HG03565 (cell line): ENCODE results near the gene SLC8A1.

Experiments used
- ATAC-seq: cut with Tn5 transposase; IDR thresholded peaks from one replicate; pipeline ENCODE4 v1.9.1; 2021; ENCODE audit warnings: mild to moderate bottlenecking, moderate library complexity; ENCODE audit not compliant: unreplicated experiment

The SLC8A1 gene

DNA sequence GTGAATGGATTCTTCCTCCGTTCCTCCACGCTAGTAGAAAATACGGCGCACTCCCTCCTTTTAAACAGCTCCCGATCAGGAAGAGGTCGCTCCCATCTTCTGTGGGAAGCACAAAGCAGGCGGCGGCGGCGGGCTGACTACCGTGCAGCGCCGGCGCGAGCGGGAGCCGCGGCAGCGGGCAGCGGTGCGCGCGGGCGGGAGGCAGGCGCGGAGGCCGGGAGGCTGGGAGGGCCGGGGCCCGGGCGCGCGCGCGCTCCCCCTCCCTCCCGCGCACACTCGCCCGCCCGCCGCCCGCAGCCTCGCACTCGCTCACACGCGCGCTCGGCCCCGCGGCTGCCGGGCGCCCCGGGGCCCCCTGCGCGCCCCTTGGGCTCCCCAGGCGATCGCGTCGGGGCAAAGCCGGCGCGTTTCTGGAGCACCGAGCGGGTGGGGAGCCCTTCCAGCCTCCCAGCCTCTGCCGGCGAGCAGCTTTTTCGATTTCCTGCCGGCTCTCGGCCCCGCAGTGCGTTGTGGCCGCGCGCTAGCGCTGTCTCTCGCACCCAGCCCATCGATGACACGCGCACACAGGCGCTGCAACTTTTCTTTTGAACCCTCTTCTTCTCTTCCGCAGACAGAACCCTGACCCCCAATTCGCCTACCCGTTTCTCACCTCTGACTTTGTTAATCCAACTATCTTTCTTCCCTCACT, at the start of gene SLC8A1:
SLC8A1 (minus strand) TSS at position 173 of the 688 bp plus-strand sequence.
- ATAC-seq = no peak

DNA sequence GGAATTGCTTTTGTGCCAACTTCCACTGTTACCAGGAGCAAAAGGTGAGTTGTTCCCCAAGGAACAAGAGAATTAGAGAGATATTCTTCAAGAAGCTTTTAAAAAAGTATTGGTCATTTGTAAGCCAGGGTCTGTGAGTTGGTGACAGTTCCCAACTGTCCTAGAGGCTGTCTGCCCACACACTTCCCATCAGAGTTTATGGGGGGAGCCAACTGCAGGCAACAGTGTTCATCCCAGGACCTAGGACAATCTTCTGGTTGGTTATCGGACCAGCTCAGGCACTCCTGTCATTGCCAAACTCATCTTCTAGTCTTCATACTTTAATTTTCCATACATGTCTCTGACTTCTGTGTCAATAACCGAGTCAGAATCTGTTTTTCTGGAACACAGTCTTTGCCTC, 47.5 kb upstream of the SLC8A1 start:
- ATAC-seq = no peak

DNA sequence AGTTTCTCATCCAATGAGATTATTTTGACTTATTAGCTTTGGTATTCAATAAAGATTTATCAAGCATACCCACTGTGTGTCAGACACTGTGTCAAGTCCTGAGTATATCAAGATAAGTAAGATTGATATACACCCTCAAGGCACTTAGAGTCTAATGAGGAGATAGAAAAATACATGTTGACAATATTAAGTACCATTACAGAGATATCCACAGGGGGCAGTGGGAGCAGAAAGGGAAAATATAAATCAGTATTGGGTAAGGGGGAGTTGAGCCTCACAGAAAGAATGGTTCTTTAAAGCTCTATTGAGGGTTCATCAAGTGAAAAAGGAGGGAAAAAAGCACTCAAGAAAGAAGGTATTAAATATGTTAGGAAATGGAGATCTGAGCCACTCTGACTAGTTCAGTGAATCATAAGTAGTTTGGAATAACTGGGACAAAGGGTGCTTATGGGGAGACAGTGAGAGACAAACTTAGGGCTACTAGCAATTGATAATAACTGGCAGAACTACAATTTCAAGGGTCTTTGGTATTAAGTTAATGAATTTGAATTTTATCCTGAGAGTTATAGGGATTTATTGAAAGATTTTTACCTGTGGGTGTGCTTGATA, 45.5 kb upstream of the SLC8A1 start:
- ATAC-seq = no peak

DNA sequence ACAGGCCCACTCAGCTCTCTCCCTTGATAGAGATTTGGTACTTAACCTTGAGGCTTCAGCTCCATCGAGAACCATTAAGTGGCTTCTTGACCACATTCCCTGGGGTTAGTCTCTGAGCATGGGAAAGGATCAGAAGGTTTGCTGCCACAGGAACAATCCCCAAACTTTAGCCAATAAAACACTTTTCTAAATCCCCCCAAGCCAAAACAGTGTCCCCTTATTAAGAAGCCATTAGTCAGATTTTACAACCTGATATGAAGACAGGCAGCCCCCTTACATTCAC, 37.7 kb upstream of the SLC8A1 start:
- ATAC-seq = no peak

DNA sequence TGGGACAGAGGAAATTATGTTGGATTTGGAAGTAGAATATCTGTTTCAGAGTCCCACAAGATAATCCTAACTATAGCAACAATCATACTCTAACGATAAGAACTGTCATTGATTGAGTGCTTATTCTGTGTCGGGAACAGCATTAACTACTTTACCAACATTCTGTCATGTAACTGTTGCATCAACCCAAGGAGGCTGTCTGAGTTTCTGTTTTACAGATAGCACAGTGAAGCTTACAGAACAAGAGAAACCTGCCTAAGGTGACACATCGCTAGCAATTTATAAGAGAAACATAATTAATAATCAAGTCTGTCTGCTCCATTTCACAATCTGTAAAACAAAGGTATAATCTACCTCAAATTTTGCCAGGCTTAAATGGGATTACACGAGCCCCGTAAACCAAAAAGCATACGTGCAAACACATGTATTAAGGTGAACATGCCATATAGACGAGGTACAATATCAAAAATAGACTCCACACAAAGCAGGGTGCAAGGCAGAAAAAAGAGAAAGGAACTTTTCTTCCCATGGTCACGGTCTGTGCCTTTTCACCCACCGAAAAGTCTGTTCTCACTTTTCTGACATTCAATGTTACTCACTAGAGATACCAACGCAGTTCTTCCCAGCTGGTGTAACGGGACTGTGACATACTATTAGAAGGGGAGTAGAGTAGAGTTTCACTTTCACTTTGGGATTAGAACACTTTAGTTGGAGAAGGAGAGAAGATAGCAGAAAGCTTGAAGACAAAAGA, 37.2 kb upstream of the SLC8A1 start:
- no peak for ATAC-seq

DNA sequence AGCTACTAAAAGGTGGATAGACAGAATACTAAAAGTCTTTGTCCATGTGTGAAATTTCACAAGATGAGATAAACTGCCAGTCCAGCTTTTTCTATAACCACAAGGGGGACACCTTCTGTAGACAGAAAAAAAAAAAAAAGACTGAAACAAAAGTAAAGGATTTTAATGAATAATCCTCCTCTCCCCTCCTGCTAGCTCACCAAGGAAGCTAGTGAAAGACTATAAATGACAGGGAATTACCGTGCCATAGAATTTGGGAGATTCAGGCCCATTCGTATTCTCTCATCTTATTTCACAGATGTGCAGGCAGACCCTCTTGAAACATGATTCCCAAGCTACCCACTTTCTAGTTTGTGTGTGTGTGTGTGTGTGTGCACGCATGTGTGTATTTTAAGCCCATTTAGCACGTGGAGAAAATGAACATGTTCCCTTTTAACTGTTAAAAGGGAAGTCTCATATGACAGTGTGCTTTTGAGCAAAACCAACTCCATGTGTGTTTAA, 36.3 kb upstream of the SLC8A1 start:
- ATAC-seq = no peak

DNA sequence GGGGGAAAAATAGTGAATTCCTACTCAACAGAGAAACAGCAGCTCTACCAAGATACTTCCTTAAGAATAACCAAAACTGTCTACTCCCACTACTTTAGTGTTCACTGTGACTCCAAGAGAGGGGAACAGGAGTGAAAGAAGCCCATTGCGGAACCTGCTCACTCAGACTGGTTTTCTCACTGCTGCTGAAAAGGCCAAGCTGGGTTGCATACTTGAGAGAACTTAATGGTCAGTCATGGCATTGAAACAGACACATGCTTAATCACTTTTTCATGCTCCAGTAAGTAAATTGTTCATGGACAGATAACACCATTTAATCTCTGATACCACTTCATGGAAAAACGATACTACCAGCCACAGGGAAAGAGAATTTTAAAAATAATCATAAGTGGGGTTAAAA, 35.7 kb upstream of the SLC8A1 start:
- ATAC-seq = no peak

DNA sequence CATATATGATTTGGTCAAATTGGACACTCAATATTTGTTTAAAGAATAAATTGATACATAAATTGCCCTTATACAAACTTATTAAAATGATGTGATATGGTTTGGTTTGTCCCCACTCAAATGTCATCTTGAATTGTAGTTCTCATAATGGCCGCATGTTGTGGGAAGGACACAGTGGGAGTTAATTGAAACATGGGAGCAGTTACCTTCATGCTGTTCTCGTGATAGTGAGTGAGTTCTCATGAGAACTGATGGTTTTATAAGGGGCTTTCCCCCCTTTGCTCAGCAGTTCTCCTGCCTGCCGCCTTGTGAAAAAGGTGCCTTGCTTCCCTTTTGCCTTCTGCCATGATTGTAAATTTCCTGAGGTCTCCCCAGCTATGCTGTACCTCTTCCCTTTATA, 34.0 kb upstream of the SLC8A1 start:
- ATAC-seq = no peak

DNA sequence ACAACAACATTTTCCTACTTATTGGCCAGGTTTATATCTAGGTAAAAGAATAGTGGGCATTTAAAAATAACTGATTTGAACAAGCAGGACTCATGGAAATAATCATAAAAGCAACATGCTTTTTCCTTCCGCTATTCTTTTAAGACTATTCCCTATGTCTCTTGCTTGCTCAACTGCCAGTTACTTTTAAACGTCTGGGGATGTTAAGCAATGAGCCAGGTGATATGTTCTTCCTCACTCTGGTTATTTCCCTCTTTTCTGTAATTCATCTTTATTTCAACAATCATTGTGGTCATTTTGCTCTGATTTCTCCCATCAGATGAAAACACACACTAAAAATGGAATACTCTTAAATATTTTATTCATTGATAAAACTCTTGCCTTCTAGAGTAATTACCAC, 33.4 kb upstream of the SLC8A1 start:
- no peak for ATAC-seq

DNA sequence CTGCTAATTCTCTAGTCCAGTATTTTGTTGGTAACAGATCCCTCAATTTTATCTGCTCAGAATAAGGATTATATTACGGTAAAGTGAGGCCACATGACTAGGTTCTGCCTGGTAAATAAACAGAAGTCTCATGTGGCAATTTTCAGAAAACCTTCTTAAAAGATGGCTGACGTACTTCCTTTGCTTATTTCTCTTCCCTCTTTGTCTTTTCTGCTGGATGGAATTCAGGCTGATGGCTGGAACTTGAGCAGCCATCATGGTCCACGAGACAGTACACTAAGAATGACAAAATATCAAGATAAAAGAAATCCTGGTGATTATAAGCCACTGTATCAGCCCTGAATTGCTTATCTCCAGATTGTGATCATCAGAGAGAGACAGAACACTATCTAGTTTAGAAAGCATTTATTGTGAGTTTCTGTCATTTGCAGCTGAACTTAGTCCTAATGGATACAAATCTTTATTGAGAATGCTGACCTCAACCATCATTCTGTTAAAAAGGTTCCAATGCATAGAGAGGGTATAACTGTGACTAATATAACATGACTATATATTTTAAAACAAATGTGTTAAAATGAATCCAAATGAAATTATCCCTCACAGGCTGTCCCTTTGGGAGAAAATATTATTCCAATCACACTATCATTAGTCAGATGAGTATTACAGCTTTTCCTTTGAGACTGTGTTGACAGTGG, 31.8 kb upstream of the SLC8A1 start:
- no peak for ATAC-seq

DNA sequence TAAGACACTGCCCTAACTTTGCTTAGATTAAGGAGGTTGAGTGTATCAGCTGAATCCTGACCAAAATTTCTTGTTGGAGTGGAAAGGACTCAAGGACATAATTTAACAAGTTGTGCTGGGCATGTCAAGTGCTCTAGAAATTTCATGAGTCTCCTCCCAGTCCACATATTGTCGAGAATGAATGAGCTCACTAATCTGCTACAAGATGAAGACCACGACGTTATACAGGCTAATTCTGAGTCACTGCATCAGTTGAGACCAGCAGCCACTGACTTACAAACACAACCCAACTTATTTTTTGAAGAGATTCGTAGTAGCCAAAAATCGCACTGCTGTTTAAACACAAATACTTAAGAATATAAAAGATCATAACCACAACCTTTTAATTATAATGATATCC, 28.7 kb upstream of the SLC8A1 start:
- no peak for ATAC-seq

DNA sequence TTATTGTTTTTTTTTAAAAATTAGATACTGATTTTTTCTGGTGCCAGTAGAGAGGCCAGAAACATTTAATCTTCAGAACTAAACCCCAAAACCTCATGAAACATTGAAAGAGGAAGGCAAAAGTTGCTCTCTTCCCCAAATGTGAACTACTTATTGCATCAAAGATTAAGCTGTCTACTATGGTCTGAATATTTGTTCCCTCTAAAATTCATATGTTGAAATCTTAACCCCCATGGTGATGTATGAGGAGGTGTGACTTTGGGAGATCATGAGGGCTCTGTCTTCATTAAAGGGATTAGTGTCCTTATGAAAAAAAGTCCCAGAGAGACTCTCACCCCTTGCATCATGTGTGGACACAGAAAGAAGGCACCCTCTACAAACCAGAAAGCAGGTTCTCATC, 28.2 kb upstream of the SLC8A1 start:
- no peak for ATAC-seq

DNA sequence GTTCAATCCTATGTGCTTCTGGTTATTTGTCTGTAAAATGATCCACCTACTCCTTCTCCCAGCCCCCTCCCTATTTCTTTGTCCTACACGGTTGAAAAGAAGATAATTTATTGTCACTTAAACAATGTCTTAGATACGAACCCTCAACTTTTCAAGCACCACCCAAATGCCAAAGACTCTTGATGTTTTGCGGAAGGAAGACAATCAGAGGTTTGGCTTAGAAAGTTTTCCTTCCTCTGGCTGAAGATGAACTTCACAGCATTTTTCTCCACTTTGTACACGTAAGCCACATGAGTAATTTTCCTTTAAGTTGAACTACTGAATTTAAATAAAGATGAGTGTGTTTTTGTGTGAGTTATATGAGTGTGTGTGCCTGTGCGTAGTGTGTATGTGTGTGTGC, 25.5 kb upstream of the SLC8A1 start:
- ATAC-seq = no peak

DNA sequence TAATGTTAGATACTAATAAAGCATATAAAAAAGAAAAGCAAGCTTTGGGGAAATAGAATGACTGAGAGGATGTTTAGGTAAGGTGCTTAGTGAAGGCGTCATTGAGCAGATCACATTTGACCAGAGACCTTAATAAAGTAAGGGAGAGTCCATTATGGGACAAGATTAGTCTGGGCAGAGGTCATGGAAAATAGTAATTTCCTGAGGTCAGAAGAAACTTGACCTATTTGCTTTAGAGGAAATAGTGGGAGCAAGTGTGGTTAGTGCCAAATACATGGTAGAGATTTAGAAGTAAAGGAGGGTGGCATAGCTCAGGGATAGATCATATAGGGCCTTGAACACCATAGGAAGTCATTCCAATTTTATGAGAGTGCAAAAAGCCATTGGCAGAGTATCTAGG, 24.5 kb upstream of the SLC8A1 start:
- ATAC-seq = no peak

DNA sequence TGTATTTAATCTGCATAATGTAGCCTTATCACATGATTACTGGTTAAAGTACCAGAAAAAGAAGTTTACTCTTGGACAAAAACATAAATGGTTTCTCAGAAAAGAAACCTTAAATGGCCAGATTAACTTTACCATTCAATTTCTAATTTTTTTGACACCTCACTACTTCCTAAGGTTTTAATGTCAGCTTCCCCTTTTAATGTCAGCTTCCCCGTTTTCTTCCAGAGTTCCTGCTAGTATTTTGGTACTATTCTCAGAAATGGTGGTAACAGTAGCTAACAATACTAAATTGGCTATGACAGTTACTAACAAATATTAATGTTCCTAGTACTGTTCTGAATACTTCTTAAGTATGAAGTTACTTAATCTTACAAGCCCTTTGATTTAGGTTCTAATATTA, 22.4 kb upstream of the SLC8A1 start:
- no peak for ATAC-seq

DNA sequence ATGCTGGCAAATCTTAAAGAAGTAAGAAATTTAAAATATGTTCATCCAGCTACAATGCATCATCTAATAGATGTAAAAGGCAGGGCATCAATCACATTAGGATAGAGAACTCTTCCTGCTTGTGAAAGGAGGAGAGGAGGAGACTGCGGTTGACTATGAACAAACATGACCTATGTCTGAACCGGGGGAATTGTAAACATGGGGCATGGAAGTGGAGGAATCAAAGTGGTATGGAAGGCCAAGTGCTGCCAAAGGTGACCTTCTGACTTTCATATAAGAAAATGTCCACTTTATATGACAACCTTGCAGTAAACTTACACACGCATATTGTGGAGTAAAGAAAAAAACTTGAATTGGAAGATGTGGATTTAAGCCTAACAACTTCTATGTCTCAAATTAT, 20.0 kb upstream of the SLC8A1 start:
- no peak for ATAC-seq

DNA sequence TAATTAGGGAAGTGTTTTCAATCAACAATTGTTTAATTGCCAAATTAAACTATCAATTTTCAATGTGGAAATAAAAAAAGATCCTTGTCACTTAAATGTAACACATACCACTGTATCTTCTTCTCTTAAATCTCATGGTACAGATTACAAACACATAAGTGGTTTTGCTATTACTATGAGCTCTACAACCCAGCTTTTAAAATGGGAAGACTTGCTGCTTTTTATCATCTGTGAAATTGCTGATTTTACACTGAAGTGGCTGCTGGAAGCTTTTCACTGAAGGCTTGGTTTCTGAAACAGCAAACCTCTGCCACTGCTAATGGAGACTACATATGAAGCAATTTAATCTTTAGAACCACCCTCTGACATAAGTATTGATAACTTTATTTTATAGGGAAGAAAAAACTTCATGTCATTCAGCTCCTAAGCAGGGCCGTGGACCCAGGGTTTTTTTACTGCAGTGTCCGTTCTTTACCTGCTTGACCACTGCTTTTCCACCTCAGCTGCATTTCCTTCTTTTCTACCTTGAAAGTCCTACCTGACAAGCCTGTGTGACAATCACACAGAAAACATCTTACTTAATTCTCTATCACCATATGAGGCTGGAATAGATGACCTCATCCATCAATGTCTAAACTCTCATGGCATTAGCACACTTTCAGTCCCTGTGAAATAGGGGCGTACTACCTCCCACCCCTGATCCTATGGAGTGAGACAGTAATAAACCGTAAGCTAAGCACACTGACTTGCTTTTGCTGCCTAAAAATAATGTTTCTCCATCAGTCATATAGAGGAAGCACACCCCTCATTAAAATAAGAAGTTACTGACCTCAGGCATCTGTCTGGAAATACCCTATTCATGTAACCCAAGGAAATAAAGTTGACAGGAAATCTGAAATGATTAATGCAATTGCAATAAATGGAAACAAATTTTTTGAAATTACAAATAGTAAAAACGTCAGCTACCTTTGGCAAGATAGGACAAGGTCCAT, 19.2 kb upstream of the SLC8A1 start:
- ATAC-seq = no peak

DNA sequence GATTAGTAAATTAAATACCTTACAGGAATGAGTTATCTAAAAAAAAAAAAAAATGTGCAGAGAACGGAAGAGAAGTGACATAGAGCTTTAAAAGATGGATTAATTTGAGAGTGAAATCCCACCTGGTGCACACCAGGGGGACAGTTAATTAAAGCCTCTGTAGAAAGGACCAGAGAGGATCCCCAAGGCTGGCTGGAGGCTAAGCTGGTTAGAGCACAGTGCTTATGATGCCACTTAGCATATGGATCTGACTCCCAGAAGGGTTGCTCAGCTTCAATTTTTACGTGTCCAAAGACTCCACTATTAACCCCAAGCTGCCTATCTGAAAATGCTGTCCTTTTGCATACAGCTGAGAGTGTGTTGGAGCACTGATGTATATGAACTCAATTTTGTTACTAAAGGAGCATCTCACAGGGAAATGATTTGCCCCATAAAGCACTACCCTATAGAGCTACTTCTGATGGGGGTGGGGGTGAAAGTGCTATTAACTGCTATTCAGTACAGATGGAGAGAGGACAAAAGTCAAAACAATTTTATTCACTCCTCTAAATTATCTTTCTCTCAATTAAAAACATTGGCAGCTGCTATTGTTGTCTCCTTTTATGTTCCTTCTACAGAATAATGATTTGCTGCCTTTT, 15.2 kb upstream of the SLC8A1 start:
- no peak for ATAC-seq

DNA sequence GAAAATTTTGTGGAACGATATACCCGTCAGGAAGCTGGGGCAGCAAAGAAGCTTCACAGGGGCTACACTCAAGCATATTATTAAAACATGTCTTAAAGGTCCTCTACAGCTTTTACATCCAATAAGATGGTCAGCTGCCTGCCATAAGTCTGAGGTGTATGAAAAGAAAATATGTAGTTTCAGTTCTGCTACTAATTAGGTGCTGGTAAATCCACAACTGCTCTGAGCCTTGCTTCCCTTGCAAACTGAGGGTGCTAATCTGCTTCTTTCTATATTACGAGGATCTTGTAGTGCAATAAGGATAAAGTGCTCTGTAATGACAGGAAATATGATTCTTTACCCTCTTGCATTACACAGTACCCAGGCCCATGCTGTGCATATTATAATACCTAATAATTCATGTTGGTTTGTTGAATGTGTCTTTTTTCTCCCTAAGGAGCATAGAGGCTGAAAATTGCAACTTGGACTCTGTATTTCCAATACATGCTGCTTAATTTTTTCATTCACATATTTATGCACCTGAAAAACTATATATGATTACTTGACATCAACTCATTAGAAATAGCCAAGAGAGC, 14.5 kb upstream of the SLC8A1 start:
- ATAC-seq = no peak

DNA sequence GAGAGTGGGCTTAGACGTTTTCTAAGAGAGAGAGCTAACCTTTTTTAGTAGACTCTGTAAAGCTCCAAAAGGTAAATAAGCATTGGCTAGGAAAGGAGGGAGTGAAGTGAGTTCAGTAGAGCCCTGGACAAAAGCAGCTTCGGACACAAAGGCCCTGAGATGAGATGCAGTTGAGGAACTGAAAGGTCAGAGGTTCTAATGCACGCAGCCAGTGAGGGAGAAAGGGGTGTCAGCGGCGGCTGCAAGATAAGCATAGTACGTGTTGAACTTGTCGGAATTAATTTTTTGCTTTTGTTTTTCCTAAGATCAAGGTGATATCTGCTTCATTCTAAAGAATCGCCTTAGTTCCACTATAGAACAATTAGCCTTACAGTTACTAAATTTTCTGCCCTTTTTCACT, 11.2 kb upstream of the SLC8A1 start:
- ATAC-seq = no peak
